SK-N-MC (cell line): ENCODE measurements around the gene FBXL14.

Experiments used
- EZH2 ChIP-seq: fragments of 200-600 bp; sonication (generic); IDR thresholded peaks from one replicate; pipeline ENCODE4 v1.6.1; 2017; ENCODE audit warnings: antibody characterized with exemption
- FOXP2 ChIP-seq: optimal IDR thresholded peaks from 2 replicates; pipeline ENCODE3; 2011; ENCODE audit warnings: mild to moderate bottlenecking, moderate library complexity; ENCODE audit not compliant: insufficient read depth; ENCODE audit errors: extremely low read length, control extremely low read depth
- POLR2AphosphoS5 ChIP-seq: IDR thresholded peaks from 2 replicates; pipeline ENCODE4 v1.6.1; 2012; ENCODE audit warnings: mild to moderate bottlenecking, low read depth, low read length, borderline replicate concordance

GRCh38 chr12:1540690-1541089, 53.7 kb downstream of the FBXL14 start:
- TF ChIP-seq POLR2AphosphoS5 (no peak), EZH2 (no peak), FOXP2 (no peak)
